DND-41 (cell line): ENCODE measurements around the gene PTPRG.

Experiments
- ATAC-seq: fragments of 200-7000 bp; cut with Tn5 transposase; 3 replicates; pipeline ENCODE4 v1.9.1; 2021; ENCODE audit warnings: low read depth; ENCODE audit not compliant: insufficient read depth
- DNase-seq: peaks from one replicate; pipeline ENCODE4 v3.0.0-alpha.2; 2020
- H2AFZ ChIP-seq: 2 replicates; pipeline ENCODE4 v1.6.0; 2012; ENCODE audit warnings: low read depth, low read length
- H3K27ac ChIP-seq: 2 replicates; pipeline ENCODE4 v1.5.1; 2012; ENCODE audit warnings: low read length, inconsistent platforms
- H3K27me3 ChIP-seq: fragments of 200-600 bp; sonication (generic); 2 replicates; pipeline ENCODE4 v1.6.0; 2012; ENCODE audit warnings: low read length, mild to moderate bottlenecking, inconsistent platforms; ENCODE audit not compliant: insufficient read depth, poor library complexity
- H3K36me3 ChIP-seq: 2 replicates; pipeline ENCODE4 v1.5.1; 2012; ENCODE audit warnings: low read length, inconsistent platforms; ENCODE audit not compliant: insufficient read depth
- H3K4me1 ChIP-seq: 2 replicates; pipeline ENCODE4 v1.5.1; 2012; ENCODE audit warnings: mild to moderate bottlenecking, low read length; ENCODE audit not compliant: insufficient read depth
- H3K4me2 ChIP-seq: 2 replicates; pipeline ENCODE4 v1.6.0; 2012; ENCODE audit warnings: mild to moderate bottlenecking, moderate library complexity, low read length, inconsistent platforms; ENCODE audit not compliant: insufficient read depth
- H3K4me3 ChIP-seq, 2 experiments: fragments of 200-600 bp in 1 of 2; shearing (Covaris generic) in 1 of 2; 2 replicates each; pipeline ENCODE4 v1.5.1; 2012 to 2016; ENCODE audit warnings: inconsistent platforms in 2 of 2, low read length in 2 of 2, mild to moderate bottlenecking in 2 of 2, low read depth in 1 of 2, moderate library complexity in 1 of 2
- H3K79me2 ChIP-seq: 2 replicates; pipeline ENCODE4 v1.6.0; 2012; ENCODE audit warnings: low read length, inconsistent platforms; ENCODE audit not compliant: insufficient read depth
- H3K9ac ChIP-seq: 2 replicates; pipeline ENCODE4 v1.6.0; 2012; ENCODE audit warnings: low read depth, mild to moderate bottlenecking, inconsistent platforms, low read length, moderate library complexity
- H3K9me3 ChIP-seq: 2 replicates; pipeline ENCODE4 v1.5.1; 2012; ENCODE audit warnings: low read length, moderate library complexity, mild to moderate bottlenecking, inconsistent platforms; ENCODE audit not compliant: insufficient read depth, severe bottlenecking
- H4K20me1 ChIP-seq: 2 replicates; pipeline ENCODE4 v1.6.0; 2012; ENCODE audit warnings: low read length; ENCODE audit not compliant: insufficient read depth
- CTCF ChIP-seq: IDR thresholded peaks from 2 replicates; pipeline ENCODE4 v1.5.1; 2012; ENCODE audit warnings: borderline replicate concordance, low read length, moderate library complexity, mild to moderate bottlenecking; ENCODE audit not compliant: poor library complexity, severe bottlenecking; ENCODE audit errors: extremely low read depth
- EZH2 ChIP-seq: IDR thresholded peaks from 3 replicates; pipeline ENCODE4 v1.6.1; 2012; ENCODE audit warnings: borderline replicate concordance, low read depth, mild to moderate bottlenecking, moderate library complexity, low read length, inconsistent platforms; ENCODE audit not compliant: severe bottlenecking

Gene PTPRG

GRCh38 chr3:61724801-61725200 is 163.4 kb downstream of the PTPRG start:
- no peaks in the 10 kb centered on the region for H4K20me1 ChIP-seq
- H3K36me3 ChIP-seq, result no peaks in the 10 kb centered on the region
- no peak overlapping the region for H3K27ac ChIP-seq
- no peak overlapping the region for H2AFZ ChIP-seq
- H3K4me1 ChIP-seq, result no peaks in the 10 kb centered on the region
- H3K4me2 ChIP-seq, result no peak overlapping the region
- no peak for TF ChIP-seq CTCF
- TF ChIP-seq EZH2, result no peak
- H3K9ac ChIP-seq, result no peak overlapping the region
- DNase-seq (no peak), ATAC-seq (no peak)
- H3K27me3 ChIP-seq, result no peaks in the 10 kb centered on the region
- no peaks in the 10 kb centered on the region for H3K9me3 ChIP-seq
- no peak overlapping the region for H3K4me3 ChIP-seq
- H3K79me2 ChIP-seq, result no peaks in the 10 kb centered on the region

- no peak overlapping the region for H3K27ac ChIP-seq
- no peaks in the 10 kb centered on the region for H4K20me1 ChIP-seq
- H3K9me3 ChIP-seq, result no peaks in the 10 kb centered on the region
- TF ChIP-seq EZH2 (no peak), CTCF (no peak)
- no peaks in the 10 kb centered on the region for H3K4me1 ChIP-seq
- H2AFZ ChIP-seq, result no peak overlapping the region
- no peak overlapping the region for H3K4me3 ChIP-seq
- no peak for DNase-seq
- no peaks in the 10 kb centered on the region for H3K79me2 ChIP-seq
- peak; percentile 58; the same call in 1 of the 3 replicates for ATAC-seq
- H3K9ac ChIP-seq, result no peak overlapping the region
- H3K27me3 ChIP-seq, result no peaks in the 10 kb centered on the region
- H3K36me3 ChIP-seq, result no peaks in the 10 kb centered on the region
- H3K4me2 ChIP-seq, result no peak overlapping the region
Observed at GRCh38 chr3:61725851-61726333, 164.5 kb downstream of the PTPRG start.

GRCh38 chr3:61727435-61727834 is 166.1 kb downstream of the PTPRG start:
- Histone ChIP-seq H3K36me3 (no peaks in the 10 kb centered on the region), H3K9ac (no peak overlapping the region), H3K4me2 (no peak overlapping the region), H3K9me3 (no peaks in the 10 kb centered on the region), H2AFZ (no peak overlapping the region), H4K20me1 (no peaks in the 10 kb centered on the region), H3K4me3 (no peak overlapping the region), H3K27ac (no peak overlapping the region), H3K4me1 (no peaks in the 10 kb centered on the region), H3K27me3 (no peaks in the 10 kb centered on the region), H3K79me2 (no peaks in the 10 kb centered on the region)
- ATAC-seq, result no peak
- no peak for TF ChIP-seq EZH2
- TF ChIP-seq CTCF, result no peak
- DNase-seq, result no peak
